K562 (cell line): Measurements from ENCODE around the gene CNOT4. TPM values are rescaled to one million over a fixed set of nuclear protein-coding genes. Genes with fewer than 3 reads are reported as not detected.

ENCODE experiments used
- FOXK2 ChIP-seq, 2 experiments: fragments of 450-650 bp; IDR thresholded peaks in 1 of 2; conservative IDR thresholded peaks in 1 of 2; 2 replicates each; pipeline ENCODE4 v1.6.1; 2016; ENCODE audit warnings: low read depth in 2 of 2, mild to moderate bottlenecking in 1 of 2
- GATAD2B ChIP-seq: fragments of 450-650 bp; IDR thresholded peaks from 2 replicates; pipeline ENCODE4 v1.6.1; 2017; ENCODE audit warnings: mild to moderate bottlenecking, borderline replicate concordance
- HDAC6 ChIP-seq: IDR thresholded peaks from 2 replicates; pipeline ENCODE4 v1.6.1; 2012; ENCODE audit warnings: low read depth, mild to moderate bottlenecking, control low read depth, inconsistent platforms, low read length, moderate library complexity
- KDM1A ChIP-seq, 2 experiments: fragments of 450-650 bp; IDR thresholded peaks; 2 replicates each; pipeline ENCODE4 v1.6.1; 2016; ENCODE audit warnings: mild to moderate bottlenecking in 2 of 2
- NCOR1 ChIP-seq: fragments of 450-650 bp; IDR thresholded peaks from 2 replicates; pipeline ENCODE4 v1.6.1; 2016; ENCODE audit warnings: mild to moderate bottlenecking, moderate library complexity
- SOX6 ChIP-seq: fragments of 450-650 bp; IDR thresholded peaks from 2 replicates; pipeline ENCODE4 v1.6.1; 2014; ENCODE audit warnings: mild to moderate bottlenecking
- TEAD4 ChIP-seq, 2 experiments: sonication (generic) in 1 of 2; formaldehyde crosslinking in 1 of 2; IDR thresholded peaks; 2 replicates each; pipeline versions ENCODE4 v1.6.1 to v1.8.0; 2012 to 2022; ENCODE audit warnings: borderline replicate concordance in 1 of 2, inconsistent platforms in 1 of 2, low read length in 1 of 2, mild to moderate bottlenecking in 1 of 2, missing genetic modification reagents in 1 of 2
- polyA plus RNA-seq, 8 experiments: library from polyadenylated mRNA; depleted of rRNA in 4 of 8; stranded (reverse) in 5 of 8; unstranded in 3 of 8; fragments of >200 nt; fragmentation: Nextera tagmentation in 2 of 8; fragmentation: Illumina TruSeq in 1 of 8; extraction: Ambion mirVana in 2 of 8; extraction: Trizol in 1 of 8; gene quantifications; 2 replicates each; pipeline versions ENCODE4 v1.2.1 to v1.2.3, GENCODE V29; 2011 to 2014; ENCODE audit warnings: inconsistent platforms in 1 of 8, missing spikeins in 1 of 8
- total RNA-seq, 7 experiments: library from RNA; depleted of rRNA in 6 of 7; stranded (reverse); fragments of >200 nt in 6 of 7; fragmentation: Illumina TruSeq in 2 of 7; extraction: Trizol in 2 of 7; gene quantifications; 2 replicates each; pipeline versions ENCODE4 v1.2.1 to v1.2.3, GENCODE V29; 2011 to 2021; ENCODE audit warnings: low replicate concordance in 1 of 7
- TF ChIP-seq, protein P1 (sequence below): fragments of 250-450 bp; sonication (Bioruptor Pico); IDR thresholded peaks from 2 replicates; pipeline ENCODE4 v1.4.0; 2020; ENCODE audit warnings: mild to moderate bottlenecking, moderate library complexity
- TF ChIP-seq, protein P2 (sequence below): fragments of 150-350 bp; conservative IDR thresholded peaks from 2 replicates; pipeline ENCODE4 v1.6.1; 2014; ENCODE audit warnings: low read length
- TF ChIP-seq, protein P3 (sequence below), 2 experiments: IDR thresholded peaks; 2 replicates each; pipeline ENCODE4 v1.6.1; 2012; ENCODE audit warnings: improper control_type of control experiment in 2 of 2, low read depth in 2 of 2, low read length in 2 of 2, borderline replicate concordance in 1 of 2
- TF ChIP-seq, protein P4 (sequence below): fragments of 250-450 bp; sonication (Bioruptor Pico); IDR thresholded peaks from 2 replicates; pipeline ENCODE4 v1.5.0; 2021; ENCODE audit warnings: mild to moderate bottlenecking, moderate library complexity
- TF ChIP-seq, protein P5 (sequence below), 2 experiments: fragments of 450-650 bp; conservative IDR thresholded peaks; 2 replicates each; pipeline ENCODE4 v1.6.1; 2017; ENCODE audit warnings: mild to moderate bottlenecking in 2 of 2, moderate library complexity in 2 of 2

Gene CNOT4
- total and polyA plus RNA-seq, 9 of the 15 experiments (the other 6 are each of a cell fraction or from before 2014, with no cell fraction given), result 8.6 to 24.1 (median 15.4) TPM

DNA sequence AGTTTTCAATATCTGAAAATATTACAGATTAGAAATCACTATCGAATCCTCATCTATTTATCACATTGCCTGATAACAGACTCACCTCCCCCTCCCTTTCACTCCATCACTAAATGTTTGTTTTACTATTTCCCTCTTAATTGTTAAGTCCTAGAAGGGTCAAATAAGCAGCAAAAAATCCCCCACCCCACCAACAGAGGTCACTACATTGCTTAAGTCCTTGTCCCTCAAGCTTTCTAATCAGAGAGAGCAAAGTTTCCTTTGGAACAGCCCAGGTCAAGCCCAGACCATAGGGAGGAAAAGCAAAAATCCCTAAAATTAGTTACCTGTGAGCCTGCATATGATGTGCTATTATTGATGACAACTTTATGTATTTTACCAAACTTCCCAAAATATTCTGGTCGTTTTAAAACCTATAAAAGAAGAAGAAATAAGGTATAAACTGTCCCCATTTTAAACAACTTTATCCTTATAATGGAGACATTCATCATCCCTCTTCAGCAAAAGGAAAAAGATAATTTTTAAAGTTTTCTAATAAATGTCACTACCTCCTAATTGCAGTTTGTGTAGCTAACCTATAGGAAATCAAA lies 95.0 kb downstream of the CNOT4 start (continued):
- TF ChIP-seq, protein P1, sequence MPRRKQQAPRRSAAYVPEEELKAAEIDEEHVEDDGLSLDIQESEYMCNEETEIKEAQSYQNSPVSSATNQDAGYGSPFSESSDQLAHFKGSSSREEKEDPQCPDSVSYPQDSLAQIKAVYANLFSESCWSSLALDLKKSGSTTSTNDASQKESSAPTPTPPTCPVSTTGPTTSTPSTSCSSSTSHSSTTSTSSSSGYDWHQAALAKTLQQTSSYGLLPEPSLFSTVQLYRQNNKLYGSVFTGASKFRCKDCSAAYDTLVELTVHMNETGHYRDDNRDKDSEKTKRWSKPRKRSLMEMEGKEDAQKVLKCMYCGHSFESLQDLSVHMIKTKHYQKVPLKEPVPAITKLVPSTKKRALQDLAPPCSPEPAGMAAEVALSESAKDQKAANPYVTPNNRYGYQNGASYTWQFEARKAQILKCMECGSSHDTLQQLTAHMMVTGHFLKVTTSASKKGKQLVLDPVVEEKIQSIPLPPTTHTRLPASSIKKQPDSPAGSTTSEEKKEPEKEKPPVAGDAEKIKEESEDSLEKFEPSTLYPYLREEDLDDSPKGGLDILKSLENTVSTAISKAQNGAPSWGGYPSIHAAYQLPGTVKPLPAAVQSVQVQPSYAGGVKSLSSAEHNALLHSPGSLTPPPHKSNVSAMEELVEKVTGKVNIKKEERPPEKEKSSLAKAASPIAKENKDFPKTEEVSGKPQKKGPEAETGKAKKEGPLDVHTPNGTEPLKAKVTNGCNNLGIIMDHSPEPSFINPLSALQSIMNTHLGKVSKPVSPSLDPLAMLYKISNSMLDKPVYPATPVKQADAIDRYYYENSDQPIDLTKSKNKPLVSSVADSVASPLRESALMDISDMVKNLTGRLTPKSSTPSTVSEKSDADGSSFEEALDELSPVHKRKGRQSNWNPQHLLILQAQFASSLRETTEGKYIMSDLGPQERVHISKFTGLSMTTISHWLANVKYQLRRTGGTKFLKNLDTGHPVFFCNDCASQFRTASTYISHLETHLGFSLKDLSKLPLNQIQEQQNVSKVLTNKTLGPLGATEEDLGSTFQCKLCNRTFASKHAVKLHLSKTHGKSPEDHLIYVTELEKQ (CRISPR knock-in tag), result no peak
- 0 out of 4 replicates have a peak, but pooled peaks of 1 of the 2 experiments have one; percentile 10 for TF ChIP-seq KDM1A (IDR thresholded peaks at IDR 0.05)
- peak; percentile 26; the same call in 1 of the 2 replicates for TF ChIP-seq GATAD2B
- TF ChIP-seq TEAD4 (IDR thresholded peaks at IDR 0.05; ENCODE audit: low read length), result 0 out of 2 replicates have a peak, but pooled peaks have one; percentile 31
- TF ChIP-seq TEAD4 (CRISPR knock-in tag; IDR thresholded peaks at IDR 0.05; ENCODE audit: borderline replicate concordance), result no peak
- TF ChIP-seq, protein P2, sequence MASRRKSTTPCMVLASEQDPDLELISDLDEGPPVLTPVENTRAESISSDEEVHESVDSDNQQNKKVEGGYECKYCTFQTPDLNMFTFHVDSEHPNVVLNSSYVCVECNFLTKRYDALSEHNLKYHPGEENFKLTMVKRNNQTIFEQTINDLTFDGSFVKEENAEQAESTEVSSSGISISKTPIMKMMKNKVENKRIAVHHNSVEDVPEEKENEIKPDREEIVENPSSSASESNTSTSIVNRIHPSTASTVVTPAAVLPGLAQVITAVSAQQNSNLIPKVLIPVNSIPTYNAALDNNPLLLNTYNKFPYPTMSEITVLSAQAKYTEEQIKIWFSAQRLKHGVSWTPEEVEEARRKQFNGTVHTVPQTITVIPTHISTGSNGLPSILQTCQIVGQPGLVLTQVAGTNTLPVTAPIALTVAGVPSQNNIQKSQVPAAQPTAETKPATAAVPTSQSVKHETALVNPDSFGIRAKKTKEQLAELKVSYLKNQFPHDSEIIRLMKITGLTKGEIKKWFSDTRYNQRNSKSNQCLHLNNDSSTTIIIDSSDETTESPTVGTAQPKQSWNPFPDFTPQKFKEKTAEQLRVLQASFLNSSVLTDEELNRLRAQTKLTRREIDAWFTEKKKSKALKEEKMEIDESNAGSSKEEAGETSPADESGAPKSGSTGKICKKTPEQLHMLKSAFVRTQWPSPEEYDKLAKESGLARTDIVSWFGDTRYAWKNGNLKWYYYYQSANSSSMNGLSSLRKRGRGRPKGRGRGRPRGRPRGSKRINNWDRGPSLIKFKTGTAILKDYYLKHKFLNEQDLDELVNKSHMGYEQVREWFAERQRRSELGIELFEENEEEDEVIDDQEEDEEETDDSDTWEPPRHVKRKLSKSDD, result no peak
- no peak for TF ChIP-seq SOX6
- TF ChIP-seq, protein P3, sequence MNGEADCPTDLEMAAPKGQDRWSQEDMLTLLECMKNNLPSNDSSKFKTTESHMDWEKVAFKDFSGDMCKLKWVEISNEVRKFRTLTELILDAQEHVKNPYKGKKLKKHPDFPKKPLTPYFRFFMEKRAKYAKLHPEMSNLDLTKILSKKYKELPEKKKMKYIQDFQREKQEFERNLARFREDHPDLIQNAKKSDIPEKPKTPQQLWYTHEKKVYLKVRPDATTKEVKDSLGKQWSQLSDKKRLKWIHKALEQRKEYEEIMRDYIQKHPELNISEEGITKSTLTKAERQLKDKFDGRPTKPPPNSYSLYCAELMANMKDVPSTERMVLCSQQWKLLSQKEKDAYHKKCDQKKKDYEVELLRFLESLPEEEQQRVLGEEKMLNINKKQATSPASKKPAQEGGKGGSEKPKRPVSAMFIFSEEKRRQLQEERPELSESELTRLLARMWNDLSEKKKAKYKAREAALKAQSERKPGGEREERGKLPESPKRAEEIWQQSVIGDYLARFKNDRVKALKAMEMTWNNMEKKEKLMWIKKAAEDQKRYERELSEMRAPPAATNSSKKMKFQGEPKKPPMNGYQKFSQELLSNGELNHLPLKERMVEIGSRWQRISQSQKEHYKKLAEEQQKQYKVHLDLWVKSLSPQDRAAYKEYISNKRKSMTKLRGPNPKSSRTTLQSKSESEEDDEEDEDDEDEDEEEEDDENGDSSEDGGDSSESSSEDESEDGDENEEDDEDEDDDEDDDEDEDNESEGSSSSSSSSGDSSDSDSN (IDR thresholded peaks at IDR 0.05; ENCODE audit: borderline replicate concordance in 1 of 2, low read depth in 2 of 2, low read length in 2 of 2), result no peak
- TF ChIP-seq, protein P4, sequence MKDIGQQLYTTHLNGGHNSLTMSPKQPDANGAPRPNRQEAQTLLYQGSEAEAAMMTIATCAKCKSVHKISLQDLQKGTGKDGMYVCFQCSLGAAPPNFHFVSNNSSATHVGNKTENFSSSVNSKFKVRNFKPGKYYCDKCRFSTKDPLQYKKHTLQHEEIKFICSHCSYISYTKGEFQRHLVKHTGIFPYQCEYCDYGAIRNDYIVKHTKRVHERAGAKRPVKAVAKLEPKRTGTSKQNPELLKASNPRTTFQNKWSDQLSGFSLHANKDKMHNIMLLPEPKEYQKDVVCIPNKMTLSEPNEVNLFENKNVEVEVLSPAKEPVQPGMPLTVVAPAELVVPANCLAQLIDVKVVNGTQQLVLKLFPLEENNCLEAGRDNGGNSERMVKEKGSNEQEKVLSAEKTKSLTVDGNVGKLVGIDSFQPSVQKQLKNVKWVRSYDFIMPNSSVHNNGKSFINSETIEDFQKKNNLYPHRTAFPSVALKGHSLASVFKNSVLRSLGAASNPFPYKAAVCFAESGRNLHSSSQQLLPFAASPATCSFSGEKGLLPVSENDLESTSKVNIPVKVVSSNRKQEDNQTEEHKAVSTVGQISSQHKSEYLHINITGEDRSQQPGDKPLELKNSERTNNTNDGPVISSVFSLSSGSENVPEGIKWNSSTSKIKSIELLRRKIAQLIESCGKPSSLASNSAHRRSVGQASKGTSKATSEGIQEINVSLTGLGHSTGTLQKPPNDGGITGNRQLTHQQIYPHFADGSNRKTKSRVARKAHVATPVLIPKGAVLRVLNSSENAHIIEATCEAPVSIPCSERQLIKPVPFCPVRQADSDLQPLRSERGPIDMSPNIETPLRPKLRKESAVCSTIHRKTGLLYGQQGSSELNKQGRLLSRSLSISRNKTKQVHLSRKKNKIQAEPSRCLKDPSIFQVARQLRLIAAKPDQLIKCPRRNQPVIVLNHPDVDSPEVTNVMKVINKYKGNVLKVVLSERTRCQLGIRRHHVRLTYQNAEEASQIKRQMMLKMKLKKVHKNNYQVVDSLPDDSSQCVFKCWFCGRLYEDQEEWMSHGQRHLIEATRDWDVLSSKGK (CRISPR knock-in tag), result no peak
- TF ChIP-seq FOXK2 (conservative IDR thresholded peaks at IDR 0.05 in 1 of 2, IDR thresholded peaks at IDR 0.05 in 1 of 2; ENCODE audit: low read depth in 2 of 2), result no peak
- TF ChIP-seq, protein P5, sequence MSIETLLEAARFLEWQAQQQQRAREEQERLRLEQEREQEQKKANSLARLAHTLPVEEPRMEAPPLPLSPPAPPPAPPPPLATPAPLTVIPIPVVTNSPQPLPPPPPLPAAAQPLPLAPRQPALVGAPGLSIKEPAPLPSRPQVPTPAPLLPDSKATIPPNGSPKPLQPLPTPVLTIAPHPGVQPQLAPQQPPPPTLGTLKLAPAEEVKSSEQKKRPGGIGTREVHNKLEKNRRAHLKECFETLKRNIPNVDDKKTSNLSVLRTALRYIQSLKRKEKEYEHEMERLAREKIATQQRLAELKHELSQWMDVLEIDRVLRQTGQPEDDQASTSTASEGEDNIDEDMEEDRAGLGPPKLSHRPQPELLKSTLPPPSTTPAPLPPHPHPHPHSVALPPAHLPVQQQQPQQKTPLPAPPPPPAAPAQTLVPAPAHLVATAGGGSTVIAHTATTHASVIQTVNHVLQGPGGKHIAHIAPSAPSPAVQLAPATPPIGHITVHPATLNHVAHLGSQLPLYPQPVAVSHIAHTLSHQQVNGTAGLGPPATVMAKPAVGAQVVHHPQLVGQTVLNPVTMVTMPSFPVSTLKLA (conservative IDR thresholded peaks at IDR 0.05), result 0 out of 4 replicates have a peak, but pooled peaks of 1 of the 2 experiments have one; percentile 27
- TF ChIP-seq HDAC6, result no peak
- TF ChIP-seq NCOR1, result 0 out of 2 replicates have a peak, but pooled peaks have one; percentile 14
